ENCODE data around the gene CTCF. TPM values are rescaled to one million over a fixed set of nuclear protein-coding genes. Genes with fewer than 3 reads are reported as not detected.

Gene CTCF
- total and polyA plus RNA-seq, 2 donors (not counting 1 experiment from before 2014, with no cell fraction given) = 20.0 to 20.9 TPM

DNA sequence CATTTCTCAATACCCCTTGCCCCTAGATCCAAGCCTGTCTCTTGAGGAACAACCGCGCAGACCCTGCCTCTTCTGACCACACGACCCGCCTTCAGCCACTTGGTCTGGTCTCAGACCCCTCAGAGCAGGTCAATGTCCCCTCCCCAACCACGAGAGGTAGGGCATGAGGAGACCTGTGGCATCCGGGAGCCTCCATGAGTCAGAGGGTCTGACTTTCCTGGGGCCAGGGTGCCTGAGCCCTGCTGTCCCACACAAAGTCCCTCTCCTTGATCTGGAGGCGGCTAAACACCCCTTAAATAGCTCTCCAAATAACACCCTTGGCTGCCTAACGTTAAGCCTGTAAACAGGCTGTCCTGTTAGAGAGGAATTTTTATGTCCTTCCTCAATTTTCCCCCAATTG is 87.7 kb downstream of the CTCF start:
- Histone ChIP-seq H4K20me1 (ENCODE audit: control insufficient read depth, extremely low read depth, insufficient read depth, low read length) (no peaks in the 10 kb centered on the region), H3K27me3 (ENCODE audit: control insufficient read depth, insufficient read depth, low read length) (peaks cover 64% of the 10 kb centered on the region), H3K9ac (ENCODE audit: insufficient read depth, low read length) (no peak overlapping the region), H3K27ac (ENCODE audit: insufficient read depth, low read length) (no peak overlapping the region), H3K4me3 (replicated peaks in 1 of 4; ENCODE audit: control extremely low read depth in 1 of 4, insufficient read depth in 1 of 4, low read depth in 3 of 4, low read length in 4 of 4) (no peak overlapping the region), H3K36me3 (ENCODE audit: control insufficient read depth, insufficient read depth, low read length) (no peaks in the 10 kb centered on the region), H3K4me1 (ENCODE audit: control insufficient read depth, extremely low read depth, insufficient read depth, low read length) (peaks cover 2% of the 10 kb centered on the region), H3K4me2 (ENCODE audit: extremely low read depth, insufficient read depth, low read length) (no peak overlapping the region), H3K79me2 (ENCODE audit: control insufficient read depth, insufficient read depth, low read length) (no peaks in the 10 kb centered on the region), H3K9me3 (ENCODE audit: control insufficient read depth, insufficient read depth, low read depth, low read length) (no peaks in the 10 kb centered on the region), H2AFZ (ENCODE audit: low read length) (no peak overlapping the region)
- no peak for DNase-seq (ENCODE audit: low read depth in 2 of 2)
- TF ChIP-seq, protein P1, sequence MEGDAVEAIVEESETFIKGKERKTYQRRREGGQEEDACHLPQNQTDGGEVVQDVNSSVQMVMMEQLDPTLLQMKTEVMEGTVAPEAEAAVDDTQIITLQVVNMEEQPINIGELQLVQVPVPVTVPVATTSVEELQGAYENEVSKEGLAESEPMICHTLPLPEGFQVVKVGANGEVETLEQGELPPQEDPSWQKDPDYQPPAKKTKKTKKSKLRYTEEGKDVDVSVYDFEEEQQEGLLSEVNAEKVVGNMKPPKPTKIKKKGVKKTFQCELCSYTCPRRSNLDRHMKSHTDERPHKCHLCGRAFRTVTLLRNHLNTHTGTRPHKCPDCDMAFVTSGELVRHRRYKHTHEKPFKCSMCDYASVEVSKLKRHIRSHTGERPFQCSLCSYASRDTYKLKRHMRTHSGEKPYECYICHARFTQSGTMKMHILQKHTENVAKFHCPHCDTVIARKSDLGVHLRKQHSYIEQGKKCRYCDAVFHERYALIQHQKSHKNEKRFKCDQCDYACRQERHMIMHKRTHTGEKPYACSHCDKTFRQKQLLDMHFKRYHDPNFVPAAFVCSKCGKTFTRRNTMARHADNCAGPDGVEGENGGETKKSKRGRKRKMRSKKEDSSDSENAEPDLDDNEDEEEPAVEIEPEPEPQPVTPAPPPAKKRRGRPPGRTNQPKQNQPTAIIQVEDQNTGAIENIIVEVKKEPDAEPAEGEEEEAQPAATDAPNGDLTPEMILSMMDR (conservative IDR thresholded peaks at IDR 0.05 in 1 of 2, IDR thresholded peaks at IDR 0.05 in 1 of 2; ENCODE audit: low read depth in 1 of 2, low read length in 2 of 2) = no peak
- TF ChIP-seq EZH2 (IDR thresholded peaks at IDR 0.05; ENCODE audit: low read length, missing control alignments) = peak; percentile 40

DNA sequence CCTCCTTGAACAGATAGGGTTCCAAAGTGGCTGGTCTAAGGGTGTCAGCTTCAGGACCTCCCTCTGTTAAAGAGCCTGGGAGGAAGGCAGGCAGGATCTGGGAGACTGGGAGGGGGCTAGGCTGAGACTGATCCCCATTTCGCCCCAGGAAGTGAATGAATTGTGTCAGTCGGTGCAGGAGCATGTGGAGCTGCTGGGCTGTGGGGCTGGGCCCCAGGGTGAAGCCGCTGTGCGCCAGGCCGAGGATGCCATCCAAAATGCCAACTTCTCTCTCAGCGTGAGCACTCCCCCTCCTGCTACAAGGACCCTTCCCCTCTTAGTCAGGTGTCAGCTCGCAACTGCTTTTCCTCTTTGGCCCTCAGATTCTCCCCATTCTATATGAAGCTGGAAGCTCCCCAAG is 88.7 kb downstream of the CTCF start:
- no peak overlapping the region for H3K4me2 ChIP-seq (ENCODE audit: extremely low read depth, insufficient read depth, low read length)
- no peak overlapping the region for H3K27ac ChIP-seq (ENCODE audit: insufficient read depth, low read length)
- H3K4me1 ChIP-seq (ENCODE audit: control insufficient read depth, extremely low read depth, insufficient read depth, low read length) = peaks cover 2% of the 10 kb centered on the region
- no peak overlapping the region for H2AFZ ChIP-seq (ENCODE audit: low read length)
- no peak overlapping the region for H3K4me3 ChIP-seq (replicated peaks in 1 of 4; ENCODE audit: control extremely low read depth in 1 of 4, insufficient read depth in 1 of 4, low read depth in 3 of 4, low read length in 4 of 4)
- no peaks in the 10 kb centered on the region for H3K36me3 ChIP-seq (ENCODE audit: control insufficient read depth, insufficient read depth, low read length)
- no peaks in the 10 kb centered on the region for H3K79me2 ChIP-seq (ENCODE audit: control insufficient read depth, insufficient read depth, low read length)
- peaks cover 2% of the 10 kb centered on the region for H4K20me1 ChIP-seq (ENCODE audit: control insufficient read depth, extremely low read depth, insufficient read depth, low read length)
- no peaks in the 10 kb centered on the region for H3K9me3 ChIP-seq (ENCODE audit: control insufficient read depth, insufficient read depth, low read depth, low read length)
- H3K27me3 ChIP-seq (ENCODE audit: control insufficient read depth, insufficient read depth, low read length) = peaks cover 58% of the 10 kb centered on the region
- TF ChIP-seq, protein P1 (conservative IDR thresholded peaks at IDR 0.05 in 1 of 2, IDR thresholded peaks at IDR 0.05 in 1 of 2; ENCODE audit: low read depth in 1 of 2, low read length in 2 of 2) = no peak
- TF ChIP-seq EZH2 (IDR thresholded peaks at IDR 0.05; ENCODE audit: low read length, missing control alignments) = no peak
- no peak for DNase-seq (ENCODE audit: low read depth in 2 of 2)
- no peak overlapping the region for H3K9ac ChIP-seq (ENCODE audit: insufficient read depth, low read length)

DNA sequence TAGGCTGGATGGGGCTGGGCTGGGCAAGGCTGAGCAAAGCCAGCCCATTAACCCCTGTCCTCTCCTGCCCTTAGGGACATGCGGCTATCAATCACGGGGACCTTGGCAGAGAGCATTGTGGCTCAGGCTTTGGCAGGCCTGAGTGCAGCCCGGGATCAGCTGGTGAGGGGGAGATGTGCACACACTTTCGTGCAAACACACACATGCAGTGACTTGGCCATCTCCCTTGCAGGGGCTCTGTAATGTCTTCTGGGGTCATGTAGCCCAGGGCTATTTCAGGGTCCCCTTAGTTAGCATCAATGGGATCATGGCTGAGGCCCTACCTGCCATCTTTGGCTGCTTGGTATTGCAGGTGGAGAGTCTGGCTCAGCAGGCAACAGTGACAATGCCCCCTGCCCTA is 89.5 kb downstream of the CTCF start:
- H3K4me2 ChIP-seq (ENCODE audit: extremely low read depth, insufficient read depth, low read length) = no peak overlapping the region
- DNase-seq (ENCODE audit: low read depth in 2 of 2) = no peak
- H3K9ac ChIP-seq (ENCODE audit: insufficient read depth, low read length) = no peak overlapping the region
- no peak overlapping the region for H2AFZ ChIP-seq (ENCODE audit: low read length)
- H3K36me3 ChIP-seq (ENCODE audit: control insufficient read depth, insufficient read depth, low read length) = no peaks in the 10 kb centered on the region
- H3K9me3 ChIP-seq (ENCODE audit: control insufficient read depth, insufficient read depth, low read depth, low read length) = no peaks in the 10 kb centered on the region
- H3K4me1 ChIP-seq (ENCODE audit: control insufficient read depth, extremely low read depth, insufficient read depth, low read length) = peaks cover 2% of the 10 kb centered on the region
- TF ChIP-seq, protein P1 (conservative IDR thresholded peaks at IDR 0.05 in 1 of 2, IDR thresholded peaks at IDR 0.05 in 1 of 2; ENCODE audit: low read depth in 1 of 2, low read length in 2 of 2) = no peak
- TF ChIP-seq EZH2 (IDR thresholded peaks at IDR 0.05; ENCODE audit: low read length, missing control alignments) = no peak
- no peak overlapping the region for H3K4me3 ChIP-seq (replicated peaks in 1 of 4; ENCODE audit: control extremely low read depth in 1 of 4, insufficient read depth in 1 of 4, low read depth in 3 of 4, low read length in 4 of 4)
- no peak overlapping the region for H3K27ac ChIP-seq (ENCODE audit: insufficient read depth, low read length)
- H3K27me3 ChIP-seq (ENCODE audit: control insufficient read depth, insufficient read depth, low read length) = peaks cover 51% of the 10 kb centered on the region
- H3K79me2 ChIP-seq (ENCODE audit: control insufficient read depth, insufficient read depth, low read length) = no peaks in the 10 kb centered on the region
- peaks cover 2% of the 10 kb centered on the region for H4K20me1 ChIP-seq (ENCODE audit: control insufficient read depth, extremely low read depth, insufficient read depth, low read length)
